Esophagus muscularis mucosa (tissue), 4 donors: Measurements from ENCODE around the gene IPO7. TPM values are rescaled to one million over a fixed set of nuclear protein-coding genes. Genes with fewer than 3 reads are reported as not detected.
"Not testable (repeated sequence)": the region's sequence is repeated elsewhere in the genome, so short reads cannot be mapped to it uniquely, and the experiment has no call there.

Experiments used
- DNase-seq: peaks from one replicate; pipeline ENCODE4 v3.0.0-alpha.2; 2017; ENCODE audit errors: extremely low spot score
- H3K27ac ChIP-seq, 4 donors: fragments of 200-600 bp; sonication (generic); replicated peaks in 1 of 4; 1 replicate in 3 of 4; 2 replicates in 1 of 4; pipeline ENCODE4 v1.5.1; 2016 to 2019; ENCODE audit warnings: mild to moderate bottlenecking in 1 of 4
- H3K27me3 ChIP-seq, 4 donors: fragments of 200-600 bp; sonication (generic); one replicate each; pipeline versions ENCODE4 v1.5.1 to v1.6.0; 2016 to 2019
- H3K36me3 ChIP-seq, 4 donors: fragments of 200-600 bp; sonication (generic); one replicate each; pipeline ENCODE4 v1.5.1; 2016 to 2019
- H3K4me1 ChIP-seq, 4 donors: fragments of 200-600 bp; sonication (generic); one replicate each; pipeline ENCODE4 v1.5.1; 2016 to 2019
- H3K4me3 ChIP-seq, 4 donors: fragments of 200-600 bp; sonication (generic); 1 replicate in 2 of 4; 2 replicates in 2 of 4; pipeline ENCODE4 v1.5.1; 2016 to 2019; ENCODE audit warnings: mild to moderate bottlenecking in 4 of 4, moderate library complexity in 1 of 4
- H3K9me3 ChIP-seq, 4 donors: fragments of 200-600 bp; sonication (generic); 1 replicate in 3 of 4; 2 replicates in 1 of 4; pipeline ENCODE4 v1.5.1; 2016 to 2019
- EP300 ChIP-seq: sonication (generic); formaldehyde crosslinking; IDR thresholded peaks from one replicate; pipeline ENCODE4 v1.6.1; 2017; ENCODE audit warnings: antibody characterized with exemption
- POLR2A ChIP-seq: fragments of 450-650 bp; IDR thresholded peaks from one replicate; pipeline ENCODE4 v1.6.1; 2017; ENCODE audit warnings: antibody characterized with exemption, moderate library complexity, mild to moderate bottlenecking, low read depth
- POLR2AphosphoS5 ChIP-seq, 2 donors: sonication (generic); formaldehyde crosslinking; IDR thresholded peaks; one replicate each; pipeline ENCODE4 v1.6.1; 2017; ENCODE audit warnings: antibody characterized with exemption in 2 of 2
- WGBS: methylation state at CpG from one replicate; pipeline ENCODE4 v1.1.5; 2018; 5-methylcytosine and 5-hydroxymethylcytosine counted together
- intact Hi-C: fragments of 100-400 bp; cut with DNase I; formaldehyde crosslinking; loops from one replicate; pipeline ENCODE4 v1.15.1; 2023
- total RNA-seq, 4 donors: library from RNA; depleted of rRNA; stranded (reverse); fragments of >200 nt; gene quantifications; one replicate each; pipeline versions ENCODE4 v1.1.0 to v1.2.1, GENCODE V29; 2016
- TF ChIP-seq, protein P1 (sequence below), 3 experiments: fragments of 200-600 bp in 2 of 3; fragments of 450-650 bp in 1 of 3; sonication (generic) in 2 of 3; IDR thresholded peaks; one replicate each; pipeline ENCODE4 v1.5.1; 2017 to 2019; ENCODE audit warnings: antibody characterized with exemption in 3 of 3, mild to moderate bottlenecking in 2 of 3, moderate library complexity in 1 of 3

IPO7 gene
- total RNA-seq: 100 to 1,000 TPM; 131 to 186 (median 150) TPM

DNA sequence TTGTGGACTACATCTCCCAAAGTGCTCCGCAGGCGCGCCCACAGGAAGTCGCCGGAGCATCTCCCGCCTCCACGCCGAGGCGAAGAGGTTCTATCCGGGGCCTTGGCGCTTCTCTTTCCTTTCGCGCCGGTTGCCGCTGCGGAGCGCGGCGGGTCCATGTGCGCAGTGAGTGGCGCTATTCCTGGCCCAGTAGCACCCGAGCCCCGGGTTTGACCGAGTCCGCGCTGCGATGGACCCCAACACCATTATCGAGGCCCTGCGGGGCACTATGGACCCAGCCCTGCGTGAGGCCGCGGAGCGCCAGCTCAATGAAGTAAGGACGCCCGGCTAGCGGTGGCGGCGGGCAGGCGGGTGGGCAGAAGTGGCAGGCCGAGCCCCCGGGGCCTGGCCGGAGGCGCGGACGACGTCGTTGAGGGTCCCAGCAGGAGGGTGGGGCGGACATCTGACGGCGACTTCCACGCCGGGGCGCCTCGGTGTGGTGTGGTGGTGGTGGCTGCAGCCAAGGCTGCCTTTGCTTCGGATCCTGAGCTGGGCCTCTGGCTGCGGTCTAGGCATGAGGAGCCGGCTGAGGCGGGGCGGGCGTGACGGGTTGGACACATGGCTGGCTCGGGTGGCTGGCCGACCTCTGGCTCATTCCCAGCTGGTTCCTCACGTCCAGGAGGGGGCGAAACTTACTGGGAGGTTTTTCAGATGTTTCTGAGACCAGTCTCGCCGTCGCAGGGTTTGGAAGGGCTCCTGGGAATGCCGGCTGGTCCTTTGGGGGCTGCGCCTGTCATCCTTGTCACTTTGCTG is at the start of gene IPO7:
TSS of gene IPO7 (plus strand) at position 118 of the 792 bp plus-strand sequence. CDS start at position 230, 112 bp downstream.
- intact Hi-C loops: loop anchor here (5.0 to 10.0 kb wide), 2 partner anchors 72 to 120 kb away; partner anchors contain the start of genes DENND5A and TMEM41B
- WGBS: 0% methylated on average over 15 of the region's 70 CpGs
- DNase-seq: peak; percentile 94

DNA sequence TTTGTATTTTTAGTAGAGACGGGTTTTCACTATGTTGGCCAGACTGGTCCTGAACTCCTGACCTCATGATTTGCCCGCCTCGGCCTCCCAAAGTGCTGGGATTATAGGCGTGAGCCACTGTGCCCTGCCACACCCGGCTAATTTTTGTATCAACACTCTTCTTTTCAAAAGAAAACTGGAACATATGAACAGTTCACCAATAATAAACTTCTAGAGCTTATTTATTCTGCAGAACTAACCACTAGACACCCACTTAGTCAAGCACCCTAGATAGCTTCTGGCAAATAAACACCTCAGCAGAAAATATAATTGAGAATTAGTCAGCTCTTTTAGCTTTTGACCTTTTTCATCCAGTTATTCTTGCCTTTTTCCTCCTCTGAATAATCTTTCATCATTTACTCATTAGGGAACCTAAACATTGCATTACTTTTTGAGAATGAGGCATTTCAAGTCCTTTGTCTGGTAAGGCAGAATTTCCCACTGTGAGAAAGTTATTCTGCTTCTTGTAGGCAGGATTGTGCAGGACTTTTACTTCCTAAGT is 42.7 kb upstream of the IPO7 start:
- Histone ChIP-seq H3K4me1 (no peaks in the 10 kb centered on the region), H3K4me3 (no peak overlapping the region), H3K27me3 (no peaks in the 10 kb centered on the region), H3K27ac (no peak overlapping the region), H3K36me3 (no peaks in the 10 kb centered on the region), H3K9me3 (no peaks in the 10 kb centered on the region)
- WGBS: 69% methylated on average over 5 of the region's 5 CpGs
- intact Hi-C loops: no loop called here
- no peak for TF ChIP-seq POLR2A
- TF ChIP-seq, protein P1, sequence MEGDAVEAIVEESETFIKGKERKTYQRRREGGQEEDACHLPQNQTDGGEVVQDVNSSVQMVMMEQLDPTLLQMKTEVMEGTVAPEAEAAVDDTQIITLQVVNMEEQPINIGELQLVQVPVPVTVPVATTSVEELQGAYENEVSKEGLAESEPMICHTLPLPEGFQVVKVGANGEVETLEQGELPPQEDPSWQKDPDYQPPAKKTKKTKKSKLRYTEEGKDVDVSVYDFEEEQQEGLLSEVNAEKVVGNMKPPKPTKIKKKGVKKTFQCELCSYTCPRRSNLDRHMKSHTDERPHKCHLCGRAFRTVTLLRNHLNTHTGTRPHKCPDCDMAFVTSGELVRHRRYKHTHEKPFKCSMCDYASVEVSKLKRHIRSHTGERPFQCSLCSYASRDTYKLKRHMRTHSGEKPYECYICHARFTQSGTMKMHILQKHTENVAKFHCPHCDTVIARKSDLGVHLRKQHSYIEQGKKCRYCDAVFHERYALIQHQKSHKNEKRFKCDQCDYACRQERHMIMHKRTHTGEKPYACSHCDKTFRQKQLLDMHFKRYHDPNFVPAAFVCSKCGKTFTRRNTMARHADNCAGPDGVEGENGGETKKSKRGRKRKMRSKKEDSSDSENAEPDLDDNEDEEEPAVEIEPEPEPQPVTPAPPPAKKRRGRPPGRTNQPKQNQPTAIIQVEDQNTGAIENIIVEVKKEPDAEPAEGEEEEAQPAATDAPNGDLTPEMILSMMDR (IDR thresholded peaks at IDR 0.05): no peak
- no peak for TF ChIP-seq POLR2AphosphoS5 (IDR thresholded peaks at IDR 0.05)
- TF ChIP-seq EP300: no peak
- DNase-seq: no peak

More for the DNA sequence above, at the start of gene IPO7:
- Histone ChIP-seq H3K36me3 (peaks cover 0 to 7% (median 0%) of the 10 kb centered on the region in 4 donors), H3K4me1 (peaks cover 33 to 65% (median 63%) of the 10 kb centered on the region in 4 donors), H3K27me3 (no peaks in the 10 kb centered on the region), H3K9me3 (no peaks in the 10 kb centered on the region), H3K27ac (peak within 1 kb of the TSS; percentile 93 to 99 (median 96)), H3K4me3 (peak within 1 kb of the TSS; percentile 76 to 95 (median 94))
- TF ChIP-seq POLR2AphosphoS5 (IDR thresholded peaks at IDR 0.05) (peak; percentile 95 to 96), EP300 (no peak), POLR2A (peak; percentile 88)
- TF ChIP-seq, protein P1 (IDR thresholded peaks at IDR 0.05): peak in 2 of 3 experiments; percentile 34 to 36

DNA sequence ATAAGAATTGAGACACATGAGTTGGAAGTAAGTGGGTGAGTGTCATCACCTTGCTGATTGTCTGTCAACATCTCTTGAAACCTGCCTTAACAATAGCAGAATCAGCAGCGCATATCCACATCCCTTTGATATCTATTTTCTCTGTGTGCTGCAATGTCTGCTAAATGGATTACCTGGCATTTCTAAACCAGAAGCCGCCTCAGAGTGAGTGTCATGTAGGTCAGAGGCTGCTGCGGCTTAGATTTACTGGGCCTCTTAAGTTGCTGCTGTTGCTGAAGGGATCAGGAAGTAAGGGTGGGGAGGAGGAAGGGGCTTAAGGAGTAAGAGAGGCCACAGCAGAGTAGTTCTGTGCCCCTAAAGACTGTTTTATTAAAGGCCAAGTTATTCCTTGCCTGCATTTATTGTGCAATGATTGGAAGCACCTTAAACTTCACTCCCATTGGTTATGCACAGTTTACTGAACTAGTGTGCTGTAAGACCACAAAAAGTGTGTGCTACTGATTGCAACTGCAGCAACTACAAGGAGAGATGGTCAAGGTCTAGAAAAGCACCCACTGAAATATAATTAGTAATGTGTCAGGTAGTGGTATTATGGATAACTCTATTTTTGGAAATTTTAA is 40.3 kb upstream of the IPO7 start:
- Histone ChIP-seq H3K27ac (no peak overlapping the region), H3K36me3 (no peaks in the 10 kb centered on the region), H3K9me3 (no peaks in the 10 kb centered on the region), H3K4me1 (no peaks in the 10 kb centered on the region), H3K27me3 (no peaks in the 10 kb centered on the region), H3K4me3 (no peak overlapping the region)
- no peak for DNase-seq
- intact Hi-C loops: no loop called here
- WGBS: 62% methylated on average over 3 of the region's 3 CpGs
- TF ChIP-seq EP300: no peak
- TF ChIP-seq POLR2AphosphoS5 (IDR thresholded peaks at IDR 0.05): no peak
- TF ChIP-seq, protein P1 (IDR thresholded peaks at IDR 0.05): no peak
- no peak for TF ChIP-seq POLR2A

DNA sequence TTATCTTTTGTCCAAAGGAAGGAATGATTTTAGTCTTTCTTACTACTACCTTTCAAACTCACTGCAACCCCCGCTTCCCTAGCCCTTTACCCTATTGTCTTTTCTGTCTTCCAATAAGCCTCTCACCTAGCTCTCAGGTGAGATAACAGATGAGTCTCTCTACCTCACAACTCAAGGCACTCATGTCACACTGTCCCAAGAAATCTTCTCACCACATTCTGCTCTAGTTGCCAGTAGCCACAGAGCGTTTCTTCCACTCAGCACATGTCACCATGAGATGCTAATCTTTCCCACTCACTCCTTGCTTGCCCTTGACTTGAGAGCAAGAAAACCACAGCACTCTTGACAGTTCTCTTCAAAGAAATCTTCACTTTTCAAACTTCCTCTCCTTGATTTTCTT is 37.4 kb upstream of the IPO7 start:
- DNase-seq: no peak
- Histone ChIP-seq H3K4me3 (no peak overlapping the region), H3K27me3 (peaks cover 0 to 8% (median 0%) of the 10 kb centered on the region in 4 donors), H3K9me3 (no peaks in the 10 kb centered on the region), H3K4me1 (no peaks in the 10 kb centered on the region), H3K27ac (no peak overlapping the region), H3K36me3 (no peaks in the 10 kb centered on the region)
- TF ChIP-seq POLR2AphosphoS5 (IDR thresholded peaks at IDR 0.05) (no peak), EP300 (no peak), POLR2A (no peak)
- TF ChIP-seq, protein P1 (IDR thresholded peaks at IDR 0.05): no peak
- 81% methylated on average over 2 of the region's 2 CpGs for WGBS
- intact Hi-C loops: no loop called here

DNA sequence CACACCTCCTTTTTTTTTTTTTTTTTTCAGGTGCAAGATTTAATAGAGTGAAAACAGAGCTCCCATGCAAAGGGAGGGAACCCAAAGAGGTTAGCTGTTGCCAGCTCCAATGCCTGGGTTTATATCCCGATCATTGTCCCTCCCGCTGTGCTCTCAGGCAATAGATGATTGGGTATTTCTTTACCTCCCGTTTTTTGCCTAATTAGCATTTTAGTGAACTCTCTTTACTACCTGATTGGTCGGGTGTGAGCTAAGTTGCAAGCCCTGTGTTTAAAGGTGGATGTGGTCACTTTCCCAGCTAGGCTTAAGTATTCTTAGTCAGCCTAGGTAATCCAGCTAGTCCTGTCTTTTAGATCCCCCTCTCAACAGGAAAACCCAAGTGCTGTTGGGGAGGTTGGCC is 36.7 kb upstream of the IPO7 start:
- 79% methylated on average over 4 of the region's 4 CpGs for WGBS
- H3K4me3 ChIP-seq, H3K4me1 ChIP-seq, intact Hi-C loops, H3K27ac ChIP-seq, H3K27me3 ChIP-seq, DNase-seq, H3K9me3 ChIP-seq, H3K36me3 ChIP-seq: not testable (repeated sequence)
